ENCODE data around the gene MFAP3L. TPM values are rescaled to one million over a fixed set of nuclear protein-coding genes. Genes with fewer than 3 reads are reported as not detected.

MFAP3L gene
- total RNA-seq, 2 donors from 2014 or later = 1.3 to 14.5 TPM

DNA sequence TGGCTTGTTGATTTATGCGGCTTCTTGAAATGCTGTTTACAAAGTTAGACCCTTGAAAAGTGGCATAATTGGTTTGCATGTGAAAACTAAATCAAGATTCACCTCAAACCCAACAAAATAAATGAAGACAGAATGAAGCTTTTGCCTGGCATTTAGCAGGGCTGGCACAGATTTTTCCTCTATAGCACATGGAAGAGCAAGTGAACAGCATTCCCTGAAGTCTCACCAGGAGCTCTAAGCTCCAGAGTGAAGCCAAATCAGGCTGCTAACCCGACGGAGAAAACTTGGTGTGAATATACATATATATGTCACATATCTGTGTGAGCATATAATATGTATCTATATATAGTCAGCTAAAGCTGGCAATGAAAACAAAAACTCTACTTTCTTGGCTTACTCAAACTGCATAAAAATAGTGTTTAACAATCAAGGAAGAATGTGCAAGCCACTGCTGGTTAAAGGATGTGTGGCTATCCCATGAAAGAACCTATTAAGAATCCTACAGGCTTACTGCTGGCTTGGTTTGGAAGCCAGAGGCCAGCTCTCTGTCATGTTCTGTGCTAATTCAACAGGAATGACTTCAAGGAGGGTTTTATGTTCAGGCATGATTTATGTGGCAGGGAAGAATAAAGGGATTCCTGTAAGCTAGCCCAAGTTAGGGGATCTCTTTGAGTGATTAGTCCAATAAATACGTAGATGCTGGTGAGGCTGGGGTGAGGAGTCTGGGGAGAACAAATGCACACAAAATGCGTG, 69.9 kb downstream of the MFAP3L start:
- no peak for DNase-seq
- Histone ChIP-seq H3K27ac (no peak overlapping the region), H3K36me3 (replicated peaks in 1 of 2; ENCODE audit: insufficient read depth in 1 of 2, low read depth in 2 of 2) (no peaks in the 10 kb centered on the region), H3K4me3 (no peak overlapping the region), H3K9me3 (no peaks in the 10 kb centered on the region), H3K4me1 (no peaks in the 10 kb centered on the region), H3K27me3 (no peaks in the 10 kb centered on the region)
- WGBS, 2 donors = 69% methylated on average over 5 of the region's 5 CpGs
- TF ChIP-seq, protein P1, sequence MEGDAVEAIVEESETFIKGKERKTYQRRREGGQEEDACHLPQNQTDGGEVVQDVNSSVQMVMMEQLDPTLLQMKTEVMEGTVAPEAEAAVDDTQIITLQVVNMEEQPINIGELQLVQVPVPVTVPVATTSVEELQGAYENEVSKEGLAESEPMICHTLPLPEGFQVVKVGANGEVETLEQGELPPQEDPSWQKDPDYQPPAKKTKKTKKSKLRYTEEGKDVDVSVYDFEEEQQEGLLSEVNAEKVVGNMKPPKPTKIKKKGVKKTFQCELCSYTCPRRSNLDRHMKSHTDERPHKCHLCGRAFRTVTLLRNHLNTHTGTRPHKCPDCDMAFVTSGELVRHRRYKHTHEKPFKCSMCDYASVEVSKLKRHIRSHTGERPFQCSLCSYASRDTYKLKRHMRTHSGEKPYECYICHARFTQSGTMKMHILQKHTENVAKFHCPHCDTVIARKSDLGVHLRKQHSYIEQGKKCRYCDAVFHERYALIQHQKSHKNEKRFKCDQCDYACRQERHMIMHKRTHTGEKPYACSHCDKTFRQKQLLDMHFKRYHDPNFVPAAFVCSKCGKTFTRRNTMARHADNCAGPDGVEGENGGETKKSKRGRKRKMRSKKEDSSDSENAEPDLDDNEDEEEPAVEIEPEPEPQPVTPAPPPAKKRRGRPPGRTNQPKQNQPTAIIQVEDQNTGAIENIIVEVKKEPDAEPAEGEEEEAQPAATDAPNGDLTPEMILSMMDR (IDR thresholded peaks at IDR 0.05) = no peak
- TF ChIP-seq POLR2A (IDR thresholded peaks at IDR 0.05) = no peak
- intact Hi-C loops (cut with DNase I) = no loop called here
- no peak for ATAC-seq

DNA sequence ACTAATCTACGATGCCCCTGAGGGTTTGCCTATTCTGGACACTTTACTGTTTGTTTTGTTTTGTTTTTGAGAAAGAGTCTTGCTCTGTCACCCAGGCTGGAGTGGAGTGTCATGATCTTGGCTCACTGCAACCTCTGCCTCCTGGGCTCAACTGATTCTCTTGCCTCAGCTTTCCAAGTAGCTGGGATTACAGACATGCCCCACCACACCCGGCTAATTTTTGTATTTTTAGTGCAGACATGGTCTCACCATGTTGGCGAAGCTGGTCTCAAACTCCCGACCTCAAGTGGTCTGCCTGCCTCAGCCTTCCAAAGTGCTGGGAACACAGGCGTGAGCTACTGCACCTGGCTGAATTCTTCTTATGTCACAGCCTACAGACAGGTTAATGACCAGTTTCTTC, 70.7 kb downstream of the MFAP3L start:
- DNase-seq (no peak), ATAC-seq (no peak)
- Histone ChIP-seq H3K36me3 (replicated peaks in 1 of 2; ENCODE audit: insufficient read depth in 1 of 2, low read depth in 2 of 2) (no peaks in the 10 kb centered on the region), H3K4me1 (no peaks in the 10 kb centered on the region), H3K27ac (no peak overlapping the region), H3K27me3 (no peaks in the 10 kb centered on the region), H3K4me3 (no peak overlapping the region), H3K9me3 (no peaks in the 10 kb centered on the region)
- TF ChIP-seq POLR2A (IDR thresholded peaks at IDR 0.05) = no peak
- TF ChIP-seq, protein P1 (IDR thresholded peaks at IDR 0.05) = no peak
- intact Hi-C loops (cut with DNase I) = no loop called here
- 71% methylated on average over 5 of the region's 5 CpGs for WGBS, 2 donors

DNA sequence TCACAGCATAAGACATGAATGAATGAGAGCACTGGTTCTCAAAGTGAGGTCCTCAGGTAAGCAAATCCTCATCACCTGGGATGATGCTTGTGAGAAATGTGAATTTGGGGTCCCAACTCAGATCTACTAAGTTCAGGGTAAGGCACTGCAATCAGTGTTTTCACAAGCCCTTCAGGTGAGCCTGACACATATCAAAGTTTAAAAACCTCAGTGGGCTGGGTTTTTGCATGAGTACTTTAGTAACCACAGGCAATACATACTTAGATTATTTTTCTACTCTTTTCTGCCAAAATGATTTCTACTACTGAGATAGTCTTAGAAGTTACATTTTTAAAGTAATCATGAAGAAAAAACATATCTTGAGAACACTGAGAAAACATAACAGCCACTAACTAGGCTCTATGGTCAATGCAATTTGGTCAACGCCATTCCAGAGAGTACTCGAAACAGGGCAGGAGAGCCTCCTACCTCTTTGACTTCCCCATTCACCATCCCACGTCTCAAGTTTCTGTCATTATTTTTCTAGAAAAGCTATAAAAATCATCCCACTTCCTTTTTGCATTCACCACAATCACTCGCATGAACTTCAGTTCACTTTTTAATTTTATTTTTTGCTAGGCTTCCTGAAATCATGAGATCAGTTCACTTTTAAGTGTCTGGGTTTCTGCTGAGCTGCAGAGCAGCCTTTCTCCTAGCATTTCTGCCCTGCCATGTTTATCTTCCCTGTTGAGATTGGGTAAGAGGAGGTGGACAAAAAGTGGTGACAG, 73.8 kb downstream of the MFAP3L start:
- intact Hi-C loops (cut with DNase I) = no loop called here
- DNase-seq (no peak), ATAC-seq (no peak)
- H3K27me3 ChIP-seq = no peaks in the 10 kb centered on the region
- H3K9me3 ChIP-seq = no peaks in the 10 kb centered on the region
- 53 to 79% methylated on average over 4 of the region's 4 CpGs for WGBS, 2 donors
- H3K4me1 ChIP-seq = no peaks in the 10 kb centered on the region
- H3K36me3 ChIP-seq (replicated peaks in 1 of 2; ENCODE audit: insufficient read depth in 1 of 2, low read depth in 2 of 2) = no peaks in the 10 kb centered on the region
- TF ChIP-seq, protein P1 (IDR thresholded peaks at IDR 0.05) = no peak
- no peak for TF ChIP-seq POLR2A (IDR thresholded peaks at IDR 0.05)
- no peak overlapping the region for H3K4me3 ChIP-seq
- H3K27ac ChIP-seq = no peak overlapping the region

DNA sequence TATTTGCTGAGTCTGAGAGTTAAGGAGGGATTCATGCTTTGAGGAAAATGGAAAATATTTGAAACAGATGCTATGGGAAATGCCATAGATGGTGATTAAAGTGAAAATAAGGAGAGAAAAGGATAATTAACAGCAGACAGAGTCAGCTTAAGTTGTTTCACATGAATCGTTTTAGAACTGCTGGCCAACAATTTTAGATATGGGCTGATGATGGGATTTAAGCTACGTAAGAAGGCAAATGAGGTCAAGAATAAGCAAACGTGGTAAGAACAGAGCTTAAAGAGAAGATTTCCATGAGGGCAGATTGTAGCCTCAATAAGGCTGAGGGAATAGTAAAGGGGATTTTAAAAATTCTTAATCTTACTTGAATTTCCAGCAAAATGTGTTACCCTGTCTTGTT, 77.9 kb downstream of the MFAP3L start:
- TF ChIP-seq POLR2A (IDR thresholded peaks at IDR 0.05) = no peak
- TF ChIP-seq, protein P1 (IDR thresholded peaks at IDR 0.05) = no peak
- 41 to 56% methylated on average over 3 of the region's 3 CpGs for WGBS, 2 donors
- no peaks in the 10 kb centered on the region for H3K36me3 ChIP-seq (replicated peaks in 1 of 2; ENCODE audit: insufficient read depth in 1 of 2, low read depth in 2 of 2)

More for the DNA sequence above, 77.9 kb downstream of the MFAP3L start:
- Histone ChIP-seq H3K4me3 (no peak overlapping the region), H3K9me3 (no peaks in the 10 kb centered on the region), H3K27me3 (no peaks in the 10 kb centered on the region), H3K27ac (no peak overlapping the region), H3K4me1 (no peaks in the 10 kb centered on the region)
- no peak for DNase-seq
- no peak for ATAC-seq
- intact Hi-C loops (cut with DNase I) = no loop called here
